Measurements from ENCODE around the gene ANAPC1. TPM values are rescaled to one million over a fixed set of nuclear protein-coding genes. Genes with fewer than 3 reads are reported as not detected.
"Not testable (repeated sequence)": the region's sequence is repeated elsewhere in the genome, so short reads cannot be mapped to it uniquely, and the experiment has no call there.

The ANAPC1 gene
- total RNA-seq, 1 donor from 2014 or later: 52.9 TPM

- H3K27ac Mint-ChIP-seq; H3K9me3 Mint-ChIP-seq; H3K4me1 Mint-ChIP-seq (ENCODE audit: unreplicated experiment); DNase-seq (ENCODE audit: extremely low spot score, unreplicated experiment); H3K4me3 Mint-ChIP-seq; H3K27me3 Mint-ChIP-seq: not testable (repeated sequence)
- H3K36me3 Mint-ChIP-seq: peaks cover 22% of the 10 kb centered on the region
Measured at GRCh38 chr2:111834221-111834620, 49.8 kb downstream of the ANAPC1 start.

GRCh38 chr2:111830479-111830878 lies 53.5 kb downstream of the ANAPC1 start:
- H3K9me3 Mint-ChIP-seq; H3K4me3 Mint-ChIP-seq; H3K27ac Mint-ChIP-seq; H3K4me1 Mint-ChIP-seq (ENCODE audit: unreplicated experiment); DNase-seq (ENCODE audit: extremely low spot score, unreplicated experiment); H3K27me3 Mint-ChIP-seq: not testable (repeated sequence)
- peaks cover 36% of the 10 kb centered on the region for H3K36me3 Mint-ChIP-seq

- not testable (repeated sequence) for H3K27me3 Mint-ChIP-seq; H3K27ac Mint-ChIP-seq; DNase-seq (ENCODE audit: extremely low spot score, unreplicated experiment); H3K4me1 Mint-ChIP-seq (ENCODE audit: unreplicated experiment); H3K4me3 Mint-ChIP-seq; H3K9me3 Mint-ChIP-seq
- peaks cover 27% of the 10 kb centered on the region for H3K36me3 Mint-ChIP-seq
Measured at GRCh38 chr2:111828217-111828766, 55.7 kb downstream of the ANAPC1 start.

GRCh38 chr2:111812970-111813622 lies 70.9 kb downstream of the ANAPC1 start:
- not testable (repeated sequence) for H3K36me3 Mint-ChIP-seq; H3K4me1 Mint-ChIP-seq (ENCODE audit: unreplicated experiment); DNase-seq (ENCODE audit: extremely low spot score, unreplicated experiment); H3K9me3 Mint-ChIP-seq; H3K4me3 Mint-ChIP-seq; H3K27me3 Mint-ChIP-seq; H3K27ac Mint-ChIP-seq
- TF ChIP-seq CTCF (conservative IDR thresholded peaks at IDR 0.05): peak; percentile 46

- H3K4me1 Mint-ChIP-seq (ENCODE audit: unreplicated experiment); H3K9me3 Mint-ChIP-seq; H3K27me3 Mint-ChIP-seq; H3K36me3 Mint-ChIP-seq; H3K27ac Mint-ChIP-seq; H3K4me3 Mint-ChIP-seq; DNase-seq (ENCODE audit: extremely low spot score, unreplicated experiment): not testable (repeated sequence)
Measured at GRCh38 chr2:111790633-111791032, 93.4 kb downstream of the ANAPC1 start.

GRCh38 chr2:111784081-111784480 lies 99.9 kb downstream of the ANAPC1 start:
- DNase-seq (ENCODE audit: extremely low spot score, unreplicated experiment); H3K27me3 Mint-ChIP-seq; H3K4me3 Mint-ChIP-seq; H3K27ac Mint-ChIP-seq; H3K36me3 Mint-ChIP-seq; H3K9me3 Mint-ChIP-seq; H3K4me1 Mint-ChIP-seq (ENCODE audit: unreplicated experiment): not testable (repeated sequence)

- H3K4me1 Mint-ChIP-seq (ENCODE audit: unreplicated experiment); H3K36me3 Mint-ChIP-seq; H3K27me3 Mint-ChIP-seq; H3K4me3 Mint-ChIP-seq; DNase-seq (ENCODE audit: extremely low spot score, unreplicated experiment); H3K27ac Mint-ChIP-seq; H3K9me3 Mint-ChIP-seq: not testable (repeated sequence)
Measured at GRCh38 chr2:111782195-111782594, 101.8 kb downstream of the ANAPC1 start.

- not testable (repeated sequence) for H3K27ac Mint-ChIP-seq; H3K27me3 Mint-ChIP-seq; H3K4me3 Mint-ChIP-seq; H3K9me3 Mint-ChIP-seq; DNase-seq (ENCODE audit: extremely low spot score, unreplicated experiment); H3K36me3 Mint-ChIP-seq; H3K4me1 Mint-ChIP-seq (ENCODE audit: unreplicated experiment)
Measured at GRCh38 chr2:111781443-111782094, 102.4 kb downstream of the ANAPC1 start.

GRCh38 chr2:111777155-111777554 lies 106.8 kb downstream of the ANAPC1 start:
- H3K4me1 Mint-ChIP-seq (ENCODE audit: unreplicated experiment); H3K27ac Mint-ChIP-seq; DNase-seq (ENCODE audit: extremely low spot score, unreplicated experiment); H3K9me3 Mint-ChIP-seq; H3K27me3 Mint-ChIP-seq; H3K4me3 Mint-ChIP-seq; H3K36me3 Mint-ChIP-seq: not testable (repeated sequence)

- not testable (repeated sequence) for H3K36me3 Mint-ChIP-seq; DNase-seq (ENCODE audit: extremely low spot score, unreplicated experiment); H3K27me3 Mint-ChIP-seq; H3K4me1 Mint-ChIP-seq (ENCODE audit: unreplicated experiment); H3K4me3 Mint-ChIP-seq; H3K9me3 Mint-ChIP-seq; H3K27ac Mint-ChIP-seq
Measured at GRCh38 chr2:111776296-111776695, 107.7 kb downstream of the ANAPC1 start.

All from type B pancreatic cell (in vitro differentiated cells).